ENCODE data around the gene CCDC78. TPM values are rescaled to one million over a fixed set of nuclear protein-coding genes. Genes with fewer than 3 reads are reported as not detected.

Gene CCDC78
- polyA plus RNA-seq, 1 donor from 2014 or later = 10.7 TPM

GRCh38 chr16:774086-775001 is 48.1 kb upstream of the CCDC78 start:
- Histone ChIP-seq H3K27ac (ENCODE audit: low read length) (no peak overlapping the region), H3K9me2 (ENCODE audit: insufficient read depth, low read length) (no peaks in the 10 kb centered on the region), H4K20me1 (ENCODE audit: insufficient read depth) (no peaks in the 10 kb centered on the region), H3K4me2 (ENCODE audit: low read length) (no peak overlapping the region), H3K9ac (ENCODE audit: low read length) (no peak overlapping the region), H3K27me3 (ENCODE audit: insufficient read depth, low read depth, low read length) (no peaks in the 10 kb centered on the region), H3K36me3 (ENCODE audit: insufficient read depth, low read length) (no peaks in the 10 kb centered on the region), H3K9me3 (ENCODE audit: low read length) (no peaks in the 10 kb centered on the region), H3K79me2 (replicated peaks; ENCODE audit: insufficient read depth, low read length) (no peaks in the 10 kb centered on the region), H3K4me3 (ENCODE audit: low read length) (no peak overlapping the region), H3F3A (ENCODE audit: insufficient read depth, low read length, poor library complexity, severe bottlenecking) (no peaks in the 10 kb centered on the region), H2AFZ (ENCODE audit: low read depth, low read length) (no peak overlapping the region)
- no peak for TF ChIP-seq EZH2 (IDR thresholded peaks at IDR 0.05; ENCODE audit: borderline replicate concordance, insufficient read depth, low read length, poor library complexity, severe bottlenecking)
- no peak for TF ChIP-seq EP300 (conservative IDR thresholded peaks at IDR 0.05; ENCODE audit: poor library complexity, severe bottlenecking)
- TF ChIP-seq MXI1 (conservative IDR thresholded peaks at IDR 0.05; ENCODE audit: poor library complexity, severe bottlenecking) = no peak

GRCh38 chr16:772959-773358 is 46.7 kb upstream of the CCDC78 start:
- Histone ChIP-seq H4K20me1 (ENCODE audit: insufficient read depth) (no peaks in the 10 kb centered on the region), H3K9me3 (ENCODE audit: low read length) (no peaks in the 10 kb centered on the region), H3K27ac (ENCODE audit: low read length) (no peak overlapping the region), H3K9ac (ENCODE audit: low read length) (no peak overlapping the region), H3K79me2 (replicated peaks; ENCODE audit: insufficient read depth, low read length) (no peaks in the 10 kb centered on the region), H2AFZ (ENCODE audit: low read depth, low read length) (no peak overlapping the region), H3K4me2 (ENCODE audit: low read length) (no peak overlapping the region), H3K9me2 (ENCODE audit: insufficient read depth, low read length) (no peaks in the 10 kb centered on the region), H3K27me3 (ENCODE audit: insufficient read depth, low read depth, low read length) (no peaks in the 10 kb centered on the region), H3F3A (ENCODE audit: insufficient read depth, low read length, poor library complexity, severe bottlenecking) (no peaks in the 10 kb centered on the region), H3K36me3 (ENCODE audit: insufficient read depth, low read length) (no peaks in the 10 kb centered on the region), H3K4me3 (ENCODE audit: low read length) (no peak overlapping the region)
- TF ChIP-seq TAF1 (IDR thresholded peaks at IDR 0.05; ENCODE audit: low read depth) (no peak), CTCF (IDR thresholded peaks at IDR 0.05; ENCODE audit: poor library complexity, severe bottlenecking) (no peak), POLR2AphosphoS5 (IDR thresholded peaks at IDR 0.05) (no peak), SMC3 (conservative IDR thresholded peaks at IDR 0.05; ENCODE audit: poor library complexity) (no peak), MXI1 (conservative IDR thresholded peaks at IDR 0.05; ENCODE audit: poor library complexity, severe bottlenecking) (no peak), RAD21 (conservative IDR thresholded peaks at IDR 0.05) (no peak), EZH2 (IDR thresholded peaks at IDR 0.05; ENCODE audit: borderline replicate concordance, insufficient read depth, low read length, poor library complexity, severe bottlenecking) (no peak), EP300 (conservative IDR thresholded peaks at IDR 0.05; ENCODE audit: poor library complexity, severe bottlenecking) (no peak)
- TF ChIP-seq, protein P1, sequence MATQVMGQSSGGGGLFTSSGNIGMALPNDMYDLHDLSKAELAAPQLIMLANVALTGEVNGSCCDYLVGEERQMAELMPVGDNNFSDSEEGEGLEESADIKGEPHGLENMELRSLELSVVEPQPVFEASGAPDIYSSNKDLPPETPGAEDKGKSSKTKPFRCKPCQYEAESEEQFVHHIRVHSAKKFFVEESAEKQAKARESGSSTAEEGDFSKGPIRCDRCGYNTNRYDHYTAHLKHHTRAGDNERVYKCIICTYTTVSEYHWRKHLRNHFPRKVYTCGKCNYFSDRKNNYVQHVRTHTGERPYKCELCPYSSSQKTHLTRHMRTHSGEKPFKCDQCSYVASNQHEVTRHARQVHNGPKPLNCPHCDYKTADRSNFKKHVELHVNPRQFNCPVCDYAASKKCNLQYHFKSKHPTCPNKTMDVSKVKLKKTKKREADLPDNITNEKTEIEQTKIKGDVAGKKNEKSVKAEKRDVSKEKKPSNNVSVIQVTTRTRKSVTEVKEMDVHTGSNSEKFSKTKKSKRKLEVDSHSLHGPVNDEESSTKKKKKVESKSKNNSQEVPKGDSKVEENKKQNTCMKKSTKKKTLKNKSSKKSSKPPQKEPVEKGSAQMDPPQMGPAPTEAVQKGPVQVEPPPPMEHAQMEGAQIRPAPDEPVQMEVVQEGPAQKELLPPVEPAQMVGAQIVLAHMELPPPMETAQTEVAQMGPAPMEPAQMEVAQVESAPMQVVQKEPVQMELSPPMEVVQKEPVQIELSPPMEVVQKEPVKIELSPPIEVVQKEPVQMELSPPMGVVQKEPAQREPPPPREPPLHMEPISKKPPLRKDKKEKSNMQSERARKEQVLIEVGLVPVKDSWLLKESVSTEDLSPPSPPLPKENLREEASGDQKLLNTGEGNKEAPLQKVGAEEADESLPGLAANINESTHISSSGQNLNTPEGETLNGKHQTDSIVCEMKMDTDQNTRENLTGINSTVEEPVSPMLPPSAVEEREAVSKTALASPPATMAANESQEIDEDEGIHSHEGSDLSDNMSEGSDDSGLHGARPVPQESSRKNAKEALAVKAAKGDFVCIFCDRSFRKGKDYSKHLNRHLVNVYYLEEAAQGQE (IDR thresholded peaks at IDR 0.05; ENCODE audit: borderline replicate concordance) = no peak

Measured in neural cell (in vitro differentiated cells).